HL-60/S4 (cell line): ENCODE measurements around the gene NEDD1.

Experiments used
- in situ Hi-C: fragments of 300-500 bp; cut with MboI; formaldehyde crosslinking; loops from 2 replicates; pipeline ENCODE4 v1.14.3; 2022; ENCODE audit warnings: low sequenced_read_pairs

Gene NEDD1

DNA sequence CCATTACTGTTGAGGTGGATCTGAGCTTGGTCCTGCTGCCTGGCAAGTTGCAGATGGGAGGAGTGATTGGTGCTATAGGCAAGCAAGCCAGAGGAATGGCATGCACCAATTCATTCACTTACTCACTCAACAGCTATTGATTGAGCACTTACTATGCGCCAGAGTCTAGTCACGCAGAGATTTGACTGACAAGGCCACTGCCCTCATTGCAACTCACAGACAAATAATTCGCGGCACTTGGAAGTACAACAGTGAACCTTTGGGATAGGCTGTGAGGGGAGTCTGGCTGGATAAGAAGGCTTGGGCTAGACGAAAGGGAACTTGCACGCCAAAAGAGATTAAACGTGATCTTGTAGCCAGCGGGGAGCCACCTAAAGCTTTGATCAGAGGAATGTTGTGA, 96.2 kb downstream of the NEDD1 start:
- in situ Hi-C loops, result no loop called here
